ENCODE results near the gene FREM2. TPM values are rescaled to one million over a fixed set of nuclear protein-coding genes. Genes with fewer than 3 reads are reported as not detected.

Gene FREM2
- polyA plus RNA-seq, 2 of the 4 experiments (the other 2 are of a cell fraction), result not detected

- Histone ChIP-seq H3K4me1 (no peaks in the 10 kb centered on the region), H3K9me3 (no peaks in the 10 kb centered on the region), H3K4me3 (no peak overlapping the region), H3K4me2 (no peak overlapping the region), H3K27ac (no peak overlapping the region)
- ChIA-PET POLR2A (no interaction called here), CTCF (no interaction called here)
- no peak for DNase-seq (ENCODE audit: low read depth in 1 of 2, low spot score in 1 of 2)
- no peak for ATAC-seq
- 58% methylated on average over 7 of the region's 12 CpGs for WGBS (ENCODE audit: missing lambda C conversion rate)
- FAIRE-seq, result no peak
- TF ChIP-seq USF2 (IDR thresholded peaks at IDR 0.05), result no peak
- no peak for TF ChIP-seq ZFP36 (IDR thresholded peaks at IDR 0.05; ENCODE audit: borderline replicate concordance, partially characterized antibody)
- TF ChIP-seq ZC3H11A (IDR thresholded peaks at IDR 0.05), result no peak
- TF ChIP-seq PHF8 (IDR thresholded peaks at IDR 0.05; ENCODE audit: borderline replicate concordance, low read depth), result no peak
- TF ChIP-seq FOSB (CRISPR knock-in tag; IDR thresholded peaks at IDR 0.05), result no peak
- TF ChIP-seq CHD2 (IDR thresholded peaks at IDR 0.05; ENCODE audit: low read length, partially characterized antibody), result no peak
- no peak for TF ChIP-seq HMGXB4 (CRISPR knock-in tag; IDR thresholded peaks at IDR 0.05; ENCODE audit: borderline replicate concordance)
- TF ChIP-seq CEBPB (IDR thresholded peaks at IDR 0.05), result no peak
- TF ChIP-seq NPAS2 (CRISPR knock-in tag; IDR thresholded peaks at IDR 0.05; ENCODE audit: borderline replicate concordance), result no peak
- TF ChIP-seq HDAC2 (IDR thresholded peaks at IDR 0.05), result no peak
Observed at GRCh38 chr13:38688674-38689073, 1.8 kb downstream of the FREM2 start.

- ChIA-PET CTCF (no interaction called here), POLR2A (no interaction called here)
- TF ChIP-seq ZNF302 (CRISPR knock-in tag; IDR thresholded peaks at IDR 0.05) (no peak), BHLHE40 (IDR thresholded peaks at IDR 0.05; ENCODE audit: low read depth, low read length) (no peak), ZSCAN20 (CRISPR knock-in tag; IDR thresholded peaks at IDR 0.05) (no peak), RFX5 (IDR thresholded peaks at IDR 0.05) (no peak), KDM1A (IDR thresholded peaks at IDR 0.05; ENCODE audit: low read depth) (no peak), CHD4 (IDR thresholded peaks at IDR 0.05; ENCODE audit: borderline replicate concordance) (no peak), EHF (CRISPR knock-in tag; IDR thresholded peaks at IDR 0.05) (no peak), FOXS1 (CRISPR knock-in tag; IDR thresholded peaks at IDR 0.05) (no peak), RAD21 (conservative IDR thresholded peaks at IDR 0.05 in 1 of 2, IDR thresholded peaks at IDR 0.05 in 1 of 2) (no peak), SMC3 (IDR thresholded peaks at IDR 0.05) (no peak), CHD2 (IDR thresholded peaks at IDR 0.05; ENCODE audit: low read length, partially characterized antibody) (no peak), POLR2A (IDR thresholded peaks at IDR 0.05; ENCODE audit: low read length) (no peak), HEYL (CRISPR knock-in tag; IDR thresholded peaks at IDR 0.05) (no peak), EP300 (IDR thresholded peaks at IDR 0.05) (no peak), NPAS2 (CRISPR knock-in tag; IDR thresholded peaks at IDR 0.05; ENCODE audit: borderline replicate concordance) (no peak)
- no peaks in the 10 kb centered on the region for H3K9me3 ChIP-seq
- H3K4me2 ChIP-seq, result no peak overlapping the region
- H3K27ac ChIP-seq, result no peak overlapping the region
- DNase-seq (ENCODE audit: low read depth in 1 of 2, low spot score in 1 of 2) (no peak), FAIRE-seq (no peak), ATAC-seq (no peak)
- H3K4me3 ChIP-seq, result no peak overlapping the region
- WGBS (ENCODE audit: missing lambda C conversion rate), result 32% methylated on average over 2 of the region's 2 CpGs
- no peaks in the 10 kb centered on the region for H3K4me1 ChIP-seq
Observed at GRCh38 chr13:38690231-38690630, 3.4 kb downstream of the FREM2 start.

- 6% methylated on average over 2 of the region's 2 CpGs for WGBS (ENCODE audit: missing lambda C conversion rate)
- H3K9me3 ChIP-seq, result no peaks in the 10 kb centered on the region
- no peak for FAIRE-seq
- ChIA-PET POLR2A (no interaction called here), CTCF (no interaction called here)
- no peak for ATAC-seq
- TF ChIP-seq EHF (CRISPR knock-in tag; IDR thresholded peaks at IDR 0.05), result no peak
- TF ChIP-seq HDAC2 (IDR thresholded peaks at IDR 0.05), result no peak
- no peak for TF ChIP-seq EHMT2 (IDR thresholded peaks at IDR 0.05; ENCODE audit: low read depth)
- no peak for TF ChIP-seq RCOR1 (IDR thresholded peaks at IDR 0.05; ENCODE audit: low read depth, low read length)
- H3K4me3 ChIP-seq, result no peak overlapping the region
- DNase-seq (ENCODE audit: low read depth in 1 of 2, low spot score in 1 of 2), result no peak
- no peaks in the 10 kb centered on the region for H3K4me1 ChIP-seq
- H3K27ac ChIP-seq, result no peak overlapping the region
- H3K4me2 ChIP-seq, result no peak overlapping the region
Observed at GRCh38 chr13:38693168-38693567, 6.3 kb downstream of the FREM2 start.
